Stimulated activated CD4-positive, alpha-beta T cell treated with anti-CD3 and anti-CD28 coated beads, Interleukin-1b, Interleukin-23, amount 100 ng/mL, for 48 hours (primary cell): Measurements from ENCODE around the gene RNF112.

Experiments
- DNase-seq: peaks from one replicate; pipeline ENCODE4 v3.0.0-alpha.2; 2020

Gene RNF112, protein sequence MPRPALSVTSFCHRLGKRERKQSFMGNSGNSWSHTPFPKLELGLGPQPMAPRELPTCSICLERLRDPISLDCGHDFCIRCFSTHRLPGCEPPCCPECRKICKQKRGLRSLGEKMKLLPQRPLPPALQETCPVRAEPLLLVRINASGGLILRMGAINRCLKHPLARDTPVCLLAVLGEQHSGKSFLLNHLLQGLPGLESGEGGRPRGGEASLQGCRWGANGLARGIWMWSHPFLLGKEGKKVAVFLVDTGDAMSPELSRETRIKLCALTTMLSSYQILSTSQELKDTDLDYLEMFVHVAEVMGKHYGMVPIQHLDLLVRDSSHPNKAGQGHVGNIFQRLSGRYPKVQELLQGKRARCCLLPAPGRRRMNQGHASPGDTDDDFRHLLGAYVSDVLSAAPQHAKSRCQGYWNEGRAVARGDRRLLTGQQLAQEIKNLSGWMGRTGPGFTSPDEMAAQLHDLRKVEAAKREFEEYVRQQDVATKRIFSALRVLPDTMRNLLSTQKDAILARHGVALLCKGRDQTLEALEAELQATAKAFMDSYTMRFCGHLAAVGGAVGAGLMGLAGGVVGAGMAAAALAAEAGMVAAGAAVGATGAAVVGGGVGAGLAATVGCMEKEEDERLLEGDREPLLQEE

DNA sequence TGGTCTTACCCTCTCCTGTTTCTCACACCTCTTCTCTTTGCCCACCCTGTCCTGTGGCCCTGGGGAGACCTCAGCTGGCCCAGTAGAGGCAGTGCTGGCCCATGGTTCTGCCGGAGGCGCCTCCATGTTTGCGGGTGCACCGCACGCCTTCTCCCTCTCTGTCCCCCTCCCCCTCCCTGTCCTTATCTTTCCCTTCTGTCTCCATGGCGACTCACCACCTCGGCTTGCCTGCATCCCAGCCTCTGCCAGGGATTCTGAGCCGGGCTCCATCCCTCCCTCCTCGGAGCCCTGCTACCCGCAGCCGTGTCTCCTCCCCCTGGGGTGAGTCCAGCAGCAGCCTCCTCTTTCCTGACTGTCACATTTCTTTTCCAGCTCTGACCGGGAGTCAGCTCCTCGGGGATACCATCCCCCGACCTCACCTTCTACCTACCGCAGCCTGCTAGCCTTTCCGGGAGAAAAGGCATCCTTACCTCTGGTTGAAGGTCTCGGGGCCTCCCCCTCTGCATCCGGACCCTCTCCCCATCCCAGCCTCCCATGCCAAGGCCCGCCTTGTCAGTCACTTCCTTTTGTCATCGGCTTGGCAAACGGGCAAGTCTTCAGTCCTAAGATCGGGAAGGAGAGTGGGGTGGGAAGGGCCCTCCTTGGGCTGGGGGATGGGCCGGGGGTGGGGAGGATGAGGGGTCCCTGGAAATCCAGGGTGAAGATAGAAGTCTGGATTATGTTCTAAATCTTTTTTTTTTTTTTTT lies at the start of gene RNF112:
TSS of gene RNF112 (plus strand) at position 358 of the 746 bp plus-strand sequence. CDS start at position 535, 177 bp downstream.
- DNase-seq = no peak

DNA sequence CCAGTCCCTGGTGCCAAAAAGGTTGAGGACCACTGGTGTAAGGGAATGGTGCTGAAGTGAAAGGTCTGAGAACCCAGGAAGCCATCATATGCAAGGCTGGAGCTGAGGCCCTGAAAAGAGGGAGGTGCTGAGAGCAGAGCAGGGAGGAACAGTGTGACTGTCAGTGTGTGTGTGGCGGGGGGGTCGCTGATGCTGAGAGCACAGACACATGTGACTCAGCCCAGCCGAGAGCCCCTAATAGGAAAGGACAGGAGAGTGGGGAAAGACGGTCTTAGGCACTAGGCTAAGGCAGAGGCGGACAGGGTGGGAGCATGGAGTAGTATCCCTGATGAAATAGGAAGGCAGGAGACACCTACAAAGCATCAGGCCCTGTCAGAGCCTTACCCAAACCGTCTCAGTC lies 49.7 kb upstream of the RNF112 start:
- DNase-seq = no peak

DNA sequence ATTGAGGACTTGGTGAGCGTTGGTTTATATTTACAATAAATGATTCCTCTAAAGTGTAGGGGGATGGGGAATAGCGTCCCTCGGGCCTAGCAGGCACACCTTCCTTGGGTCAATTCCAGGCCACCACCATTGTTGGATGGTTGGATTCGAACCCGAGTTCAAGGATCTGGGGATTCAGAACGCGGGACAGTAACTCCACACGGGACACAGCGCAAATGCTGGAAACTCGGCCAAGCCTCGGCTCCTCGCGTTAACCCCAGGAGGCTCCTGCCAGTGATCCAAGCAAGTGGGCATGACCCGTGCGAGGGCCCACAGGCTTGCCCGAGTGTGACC lies 49.1 kb upstream of the RNF112 start:
- no peak for DNase-seq

DNA sequence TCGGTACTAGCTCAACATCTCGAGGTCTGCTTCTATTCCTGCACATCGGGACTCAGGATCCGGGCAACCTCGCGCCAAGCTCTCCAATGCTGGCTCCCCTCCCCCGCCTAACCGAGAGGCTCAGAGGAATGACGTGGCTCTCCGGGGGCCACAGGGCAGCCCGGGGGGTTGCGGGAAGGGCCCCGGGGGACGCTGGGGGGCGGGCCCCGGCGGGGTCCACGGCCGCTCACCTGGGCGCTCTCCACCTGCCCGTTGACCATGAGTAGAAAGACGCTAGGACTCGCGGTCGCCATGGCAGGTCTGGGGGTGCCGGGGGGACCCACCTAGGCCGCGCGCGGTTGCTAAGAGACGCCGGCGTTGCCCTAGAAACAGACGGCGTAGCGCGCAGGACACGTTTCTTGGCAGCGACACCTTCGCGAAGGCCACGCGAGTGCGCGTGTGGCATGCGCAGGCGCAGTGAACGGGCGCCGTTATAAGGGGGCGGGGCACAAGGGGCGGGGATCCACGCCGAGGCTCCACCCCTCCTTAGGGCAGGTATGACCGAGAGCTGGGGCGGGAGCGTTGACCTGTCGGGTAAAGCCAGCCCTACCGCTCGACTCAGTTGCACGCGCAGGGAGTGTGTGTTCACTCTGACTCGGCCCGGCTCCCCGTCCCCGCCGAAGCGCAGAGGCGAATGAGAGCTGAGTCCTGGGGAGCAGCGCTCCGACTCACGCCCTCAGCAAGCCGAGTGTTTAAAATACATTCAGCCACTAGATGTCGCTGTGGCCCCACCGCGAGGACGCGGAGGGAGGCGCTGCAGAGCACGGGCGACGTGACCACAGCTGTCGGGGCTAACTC lies 48.5 kb upstream of the RNF112 start, which contains the start of gene B9D1:
TSS of gene B9D1 (minus strand) at position 447 of the 837 bp plus-strand sequence. CDS start at position 293, 154 bp downstream.
- DNase-seq = peak; percentile 93

DNA sequence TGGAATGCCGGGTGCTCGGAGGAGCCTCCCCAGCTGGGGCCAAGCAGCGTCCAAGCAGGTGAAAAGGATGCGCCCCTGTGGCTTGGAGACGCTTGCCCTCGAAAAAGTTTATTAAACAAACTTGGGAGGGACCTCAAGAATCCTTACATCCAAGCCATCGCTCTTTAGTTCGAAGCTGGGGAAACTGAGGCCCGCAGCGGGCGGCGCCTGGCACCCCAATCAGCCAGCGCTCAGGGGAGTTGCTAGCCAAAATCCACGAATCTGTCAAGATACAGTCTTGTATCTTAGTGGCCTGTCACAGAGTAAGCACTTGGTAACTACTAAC lies 48.0 kb upstream of the RNF112 start:
- no peak for DNase-seq

DNA sequence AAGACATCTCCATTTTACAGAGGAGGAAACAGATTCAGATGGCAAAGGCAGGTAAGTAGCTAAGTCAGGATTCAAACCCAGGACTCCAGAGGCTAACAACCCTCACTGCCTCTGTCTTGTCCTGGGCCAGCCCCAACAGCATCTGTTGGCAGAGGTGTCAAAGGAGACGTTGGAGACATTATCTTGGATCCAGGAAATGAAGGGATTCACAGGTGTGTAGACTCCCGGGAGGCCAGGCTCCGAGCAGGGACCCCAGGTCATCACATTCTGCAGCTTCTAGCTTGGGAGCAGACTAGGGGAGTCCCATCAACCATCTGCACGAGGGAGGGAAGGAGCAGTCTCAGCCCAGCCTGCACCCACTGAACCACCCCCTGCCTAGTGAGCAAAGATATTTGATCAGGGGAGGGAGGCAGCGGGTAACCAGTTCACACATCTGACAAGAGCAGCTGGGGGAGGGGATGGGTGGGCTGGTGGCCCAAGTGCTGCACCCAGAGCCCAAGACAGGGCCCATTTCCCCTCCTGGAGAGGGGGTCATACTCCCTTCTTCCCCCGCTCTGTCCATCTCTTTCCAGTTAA lies 47.5 kb upstream of the RNF112 start:
- no peak for DNase-seq

DNA sequence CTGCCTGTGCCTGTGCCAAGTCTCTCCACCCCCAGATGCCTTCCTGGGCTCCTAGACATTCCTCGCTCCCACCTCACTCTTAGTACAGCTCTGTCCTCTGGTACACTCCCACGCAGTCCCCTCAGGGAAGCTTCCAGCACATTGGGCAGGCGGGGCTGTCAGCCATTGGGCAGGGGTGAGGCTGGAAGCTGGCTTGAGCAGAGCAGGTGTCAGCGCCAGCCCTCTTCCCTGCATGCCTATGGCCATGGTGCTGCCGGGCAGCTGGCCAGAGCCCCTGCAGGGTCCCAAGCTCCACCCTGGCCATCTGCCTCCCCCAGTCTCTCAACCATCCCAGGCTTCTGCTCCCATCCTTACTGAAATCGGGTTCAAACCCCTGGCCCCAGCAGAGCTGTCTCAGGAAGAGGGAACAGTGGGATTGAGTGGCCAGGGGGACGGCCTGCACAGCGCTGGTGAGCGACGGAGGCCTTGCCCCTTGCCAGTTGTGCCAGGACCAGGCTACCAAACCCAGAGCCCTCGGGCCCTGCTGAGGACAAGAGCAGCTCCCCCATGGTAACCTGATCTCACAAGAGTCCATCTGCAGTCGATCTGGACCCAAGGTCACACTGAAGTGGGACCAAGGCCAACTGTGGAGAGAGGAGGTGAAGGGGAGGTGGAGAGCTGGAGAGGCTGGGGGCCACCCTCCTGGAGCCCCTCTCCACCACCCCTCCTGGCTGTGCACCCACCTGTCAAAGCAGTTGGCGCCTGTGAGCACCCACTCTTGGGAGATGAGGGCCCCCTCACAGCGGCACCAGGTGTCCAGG lies 46.1 kb upstream of the RNF112 start:
- no peak for DNase-seq

DNA sequence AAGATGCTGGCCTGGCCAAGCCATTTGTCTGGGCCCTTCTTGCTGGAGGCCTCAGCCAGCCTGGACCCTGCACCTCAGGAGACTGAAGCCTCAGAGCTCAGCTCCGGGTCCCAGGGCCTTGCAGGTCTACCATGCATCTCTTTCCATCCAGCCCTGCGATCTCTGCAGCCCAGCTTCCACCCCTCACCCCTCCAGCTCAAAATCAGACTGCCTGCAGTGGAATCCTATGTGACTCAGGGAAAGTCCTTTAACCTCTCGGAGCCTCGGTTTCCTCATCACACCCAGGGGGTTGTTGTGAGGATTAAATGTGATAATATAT lies 45.6 kb upstream of the RNF112 start:
- no peak for DNase-seq

DNA sequence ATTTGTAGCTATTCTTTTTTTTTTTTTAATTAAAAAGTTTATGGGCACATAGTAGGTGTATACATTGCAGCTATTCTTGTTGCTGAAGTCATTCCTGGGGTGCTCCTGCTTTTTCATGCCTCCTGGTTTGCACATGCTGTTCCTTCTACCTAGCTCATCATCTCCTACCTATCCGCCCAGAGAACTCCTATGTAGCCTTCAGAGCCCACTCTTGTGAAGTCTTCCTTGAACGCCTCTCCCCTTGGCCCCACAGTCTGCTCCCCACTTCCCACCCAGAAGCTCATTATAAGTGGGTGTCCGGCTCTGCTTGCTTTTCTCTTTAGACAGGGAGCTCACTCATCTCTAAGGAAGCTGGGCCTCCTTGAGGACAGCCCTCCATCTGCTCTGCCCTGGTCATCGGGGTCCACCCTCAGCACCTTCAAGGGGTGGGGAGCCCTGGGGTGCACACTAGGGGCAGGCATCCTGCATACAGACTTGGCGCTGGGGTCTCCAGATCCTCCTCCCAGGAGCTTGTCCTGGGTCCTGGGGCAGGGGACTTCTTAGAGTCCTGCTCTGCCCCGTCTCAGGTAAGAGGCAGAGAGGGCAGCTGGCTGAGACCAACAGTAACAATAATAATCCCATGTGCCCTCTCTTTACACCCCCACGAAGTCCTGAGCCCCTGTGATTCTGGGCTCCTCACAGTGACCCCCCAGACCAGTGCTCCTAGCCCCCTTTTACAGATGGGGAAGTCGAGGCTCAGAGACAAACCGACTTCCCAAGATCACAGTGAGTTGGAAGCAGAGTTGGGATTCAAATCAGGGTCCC lies 45.0 kb upstream of the RNF112 start:
- no peak for DNase-seq

DNA sequence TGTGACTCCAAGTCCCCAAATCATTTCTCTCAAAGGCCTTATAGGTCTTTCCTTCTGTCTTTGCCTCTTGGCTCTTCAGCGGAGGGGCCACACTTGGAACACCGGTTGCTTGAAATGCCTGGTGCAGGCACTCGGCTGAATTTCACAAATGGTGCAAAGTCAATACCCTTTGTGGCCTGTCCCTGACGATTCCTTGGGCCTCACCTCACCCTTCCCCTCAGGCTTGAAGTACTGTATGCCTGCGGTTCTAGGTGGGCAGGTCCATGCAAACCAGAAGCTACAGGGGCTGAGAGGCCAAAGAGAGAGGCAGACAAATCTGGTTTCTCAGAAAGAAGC lies 44.4 kb upstream of the RNF112 start:
- DNase-seq = no peak

DNA sequence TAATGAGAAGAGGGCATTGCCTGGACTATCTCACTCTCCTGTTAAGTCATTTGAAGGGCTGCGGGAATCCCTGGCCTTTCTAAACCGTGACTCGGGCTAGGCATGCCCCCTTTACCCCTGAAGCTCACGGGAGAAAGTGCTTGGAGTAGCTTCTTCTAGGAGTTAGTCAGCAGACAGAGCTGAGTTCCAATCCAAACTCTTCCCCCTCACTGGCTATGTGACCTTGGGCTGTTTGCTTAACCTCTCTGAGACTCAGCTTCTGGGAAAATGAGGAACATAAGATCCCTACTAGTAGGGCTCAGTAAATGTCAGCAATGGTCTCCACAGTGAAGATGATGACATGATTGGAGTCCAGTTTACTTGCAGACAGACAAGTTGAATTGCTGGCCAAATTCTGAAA lies 42.8 kb upstream of the RNF112 start:
- no peak for DNase-seq

DNA sequence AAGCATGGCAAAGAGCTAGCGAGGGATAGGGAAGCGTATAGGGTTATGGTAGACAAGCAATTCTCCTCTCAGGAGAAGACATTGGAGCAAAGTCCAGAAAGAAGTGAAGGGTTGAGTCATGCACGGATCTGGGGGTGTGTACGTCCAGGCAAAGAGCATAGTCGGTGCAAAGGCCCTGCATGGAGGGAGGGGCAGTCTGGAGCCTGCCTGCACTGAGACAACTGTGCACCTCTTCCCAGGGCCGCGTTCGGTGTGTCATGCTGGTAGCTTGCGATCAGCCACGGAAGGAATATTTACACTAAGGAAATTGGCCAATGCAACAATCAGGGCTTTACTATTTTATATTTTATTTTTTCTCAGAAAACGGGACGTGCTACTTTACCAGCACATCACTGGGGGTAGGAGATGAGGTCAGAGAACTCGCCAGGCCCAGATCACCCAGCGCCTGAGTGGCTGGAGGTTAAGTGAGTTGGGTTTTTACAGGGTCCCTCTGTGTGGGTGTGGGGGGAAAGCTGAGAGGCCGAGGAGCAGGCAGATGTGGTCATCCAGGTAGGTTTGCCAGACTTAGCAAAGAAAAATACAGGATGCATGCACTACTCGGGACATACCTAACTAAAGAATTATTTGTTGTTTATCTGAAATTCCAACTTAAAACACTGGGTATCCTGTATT lies 41.8 kb upstream of the RNF112 start:
- DNase-seq = no peak

DNA sequence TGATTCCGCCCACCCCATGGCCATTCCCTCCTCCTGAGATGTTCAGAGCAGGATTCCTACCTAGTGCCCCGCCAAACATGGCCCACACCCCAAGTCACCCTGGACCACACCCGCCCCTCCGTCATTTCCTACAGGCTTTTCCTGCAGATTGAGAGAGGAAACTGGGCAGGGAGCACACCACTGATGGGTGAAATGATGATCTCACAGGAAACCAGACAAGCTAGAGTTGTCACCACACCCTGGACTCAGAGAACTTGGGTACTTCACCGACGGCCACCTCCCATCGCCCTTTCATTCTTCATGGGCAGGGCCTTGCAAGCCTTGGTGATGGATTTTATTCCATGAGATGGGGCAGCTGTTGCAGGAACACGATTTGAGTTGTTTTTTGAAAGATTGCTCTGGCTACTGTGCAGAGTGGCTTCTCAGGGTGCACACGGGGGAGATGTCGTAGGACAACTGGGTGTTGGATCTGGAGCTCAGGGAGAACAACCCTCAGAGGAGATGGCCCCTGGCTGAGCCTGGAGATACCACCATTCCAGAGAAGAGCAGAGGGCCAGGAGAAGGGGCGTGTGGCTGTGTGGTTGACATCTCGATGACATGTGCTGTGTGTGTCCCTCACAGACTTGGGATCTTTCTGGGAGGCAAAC lies 41.1 kb upstream of the RNF112 start:
- DNase-seq = no peak

DNA sequence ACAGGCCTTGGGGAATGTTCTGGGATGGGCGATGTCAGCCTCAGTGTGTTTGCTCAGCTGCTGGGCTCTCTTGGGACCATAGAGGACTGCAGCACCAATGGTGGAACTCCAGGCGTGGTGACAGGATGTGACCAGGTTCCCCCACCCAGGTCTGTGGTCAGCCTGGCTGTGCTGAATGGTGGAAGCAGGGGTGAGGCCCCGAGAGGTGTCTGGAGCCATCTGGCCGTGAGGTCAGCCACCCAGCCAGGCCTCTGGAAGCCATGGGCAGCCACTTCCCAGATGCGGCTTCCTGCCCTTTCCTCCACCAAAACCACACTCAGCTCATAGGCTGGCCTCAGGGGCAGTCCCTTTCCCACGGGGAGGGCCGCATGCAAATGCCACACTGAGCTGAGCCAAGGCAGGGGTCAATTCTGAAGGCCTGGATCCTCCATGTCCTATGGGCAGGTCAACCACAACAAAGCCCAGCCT lies 40.5 kb upstream of the RNF112 start:
- no peak for DNase-seq

DNA sequence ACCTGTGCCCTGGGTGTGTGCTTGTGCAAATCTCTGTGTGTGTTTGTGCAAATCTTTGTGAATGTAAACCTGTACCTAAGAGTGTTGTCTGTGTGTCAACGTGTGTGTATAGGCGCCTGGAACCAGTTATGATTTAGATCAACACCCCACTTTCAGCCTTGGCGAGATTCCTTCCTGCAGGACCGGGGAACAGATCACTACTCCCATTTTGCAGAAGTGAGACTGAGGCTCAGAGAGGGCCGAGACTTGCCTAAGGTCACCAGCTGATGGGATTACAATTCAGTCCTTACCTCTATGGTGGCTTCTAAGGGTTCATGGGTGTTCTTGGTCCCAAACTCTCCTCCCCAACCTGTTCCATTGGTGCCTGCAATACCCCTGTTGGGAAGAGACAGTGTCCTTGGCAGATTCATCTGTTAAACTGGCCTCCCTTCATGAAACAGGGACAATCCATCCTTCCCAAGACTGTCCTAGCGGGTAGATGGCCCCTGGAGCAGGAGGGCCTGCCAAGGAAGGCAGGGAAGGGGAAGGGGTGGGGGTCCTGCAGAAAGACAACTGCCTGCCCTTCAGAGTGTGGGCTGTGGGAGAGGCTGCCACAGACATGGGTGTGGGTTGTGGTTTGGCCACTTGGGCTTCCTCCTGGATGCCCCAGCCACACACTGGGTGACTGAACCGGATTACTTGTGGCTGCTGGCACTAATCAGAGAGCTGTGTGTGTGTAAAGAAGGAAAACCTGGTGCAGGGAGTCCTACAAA lies 39.6 kb upstream of the RNF112 start:
- no peak for DNase-seq

DNA sequence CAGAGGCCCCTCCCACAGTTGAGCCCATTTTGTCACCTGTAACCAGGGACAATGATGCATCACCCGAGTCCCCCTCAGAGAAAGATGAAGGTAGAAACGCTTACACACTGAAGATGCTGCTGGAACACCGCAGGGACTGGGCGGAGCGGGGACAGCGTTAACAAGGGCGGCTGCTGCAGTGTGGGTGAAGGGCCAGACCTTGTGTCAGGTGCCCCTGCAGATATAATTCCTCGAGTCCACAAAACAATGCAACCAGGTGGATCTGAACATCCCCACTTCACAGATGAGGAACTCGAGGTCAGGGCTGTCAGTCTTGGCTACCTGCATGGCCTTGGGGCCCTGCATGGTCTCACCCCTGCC lies 39.0 kb upstream of the RNF112 start:
- DNase-seq = no peak

DNA sequence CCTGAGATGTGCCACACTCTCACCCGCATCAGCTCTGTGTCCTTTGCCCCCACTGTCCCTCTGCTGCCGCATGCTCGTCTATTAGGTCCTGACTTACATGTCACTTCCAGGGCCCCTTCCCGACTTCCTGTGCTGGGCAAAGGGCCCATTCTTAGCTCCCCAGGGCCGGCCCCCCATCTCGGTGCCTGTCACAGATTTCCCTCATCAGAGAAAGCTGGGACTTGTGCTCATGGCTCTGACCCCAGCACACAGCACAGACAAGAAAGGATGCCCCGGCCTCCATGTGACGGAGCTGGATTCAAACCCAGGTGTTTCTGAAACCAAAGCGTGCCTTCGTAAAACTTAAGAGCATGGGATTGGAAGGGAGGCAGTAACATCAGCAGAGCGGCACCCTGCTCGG lies 38.6 kb upstream of the RNF112 start:
- no peak for DNase-seq

DNA sequence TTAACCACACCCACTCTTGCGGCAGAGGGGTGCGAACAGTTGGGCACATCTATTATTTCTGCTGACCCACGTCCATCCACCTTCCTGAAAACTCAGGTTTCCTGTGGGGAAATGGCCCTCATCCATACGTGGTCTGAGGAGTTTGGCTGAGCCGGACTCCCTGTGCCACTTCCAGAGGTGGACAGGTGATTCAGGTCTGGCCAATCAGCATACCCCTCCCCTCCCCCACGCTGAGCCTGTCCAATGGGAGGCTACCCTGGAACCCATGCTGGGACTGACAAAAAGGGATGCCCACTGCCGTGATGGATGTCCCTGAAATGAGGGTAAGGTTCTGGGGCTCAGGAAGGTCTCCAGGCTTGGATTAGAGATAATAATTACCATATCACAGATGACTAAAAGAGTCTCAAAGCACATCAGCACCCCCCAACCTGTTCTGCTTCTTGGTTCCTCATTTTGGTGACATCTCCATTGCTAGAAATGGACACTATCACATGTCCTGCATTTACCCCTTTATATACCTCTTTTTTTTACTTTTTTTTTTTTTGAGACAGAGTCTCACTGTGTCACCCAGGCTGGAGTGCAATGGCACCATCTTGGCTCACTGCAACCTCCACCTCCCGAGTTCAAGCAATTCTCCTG lies 38.0 kb upstream of the RNF112 start:
- no peak for DNase-seq

DNA sequence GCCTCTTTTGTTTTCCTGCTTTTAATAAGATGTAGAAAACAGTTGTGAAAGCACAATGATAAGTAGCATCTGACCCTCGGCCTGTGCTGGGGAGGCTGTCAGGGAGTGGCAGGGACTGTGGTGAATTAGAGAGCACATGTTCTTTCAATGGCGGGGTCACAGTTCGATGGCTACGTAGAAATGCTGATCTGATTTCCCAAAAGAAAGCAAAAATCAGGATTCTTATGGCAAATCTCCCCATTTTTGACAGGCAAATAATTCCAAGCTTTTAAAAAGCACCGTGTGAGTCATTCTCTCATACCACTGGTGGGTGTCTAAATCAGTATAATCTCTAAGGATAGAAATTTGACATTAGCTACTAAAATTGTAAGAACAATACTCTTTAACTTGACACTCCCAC lies 36.9 kb upstream of the RNF112 start:
- no peak for DNase-seq
